AG09309 (cell line): Measurements from ENCODE around the gene C4A.
"Not testable (repeated sequence)": the region's sequence is repeated elsewhere in the genome, so short reads cannot be mapped to it uniquely, and the experiment has no call there.

ENCODE experiments used
- DNase-seq: peaks from one replicate; pipeline ENCODE4 v3.0.0-alpha.2; 2010; ENCODE audit warnings: low read depth
- H3K4me3 ChIP-seq: 2 replicates; pipeline ENCODE4 v1.5.1; 2011; ENCODE audit warnings: mild to moderate bottlenecking, low read depth, low read length, moderate library complexity; ENCODE audit not compliant: control insufficient read depth
- CTCF ChIP-seq: IDR thresholded peaks from 2 replicates; pipeline ENCODE4 v1.5.1; 2011; ENCODE audit warnings: mild to moderate bottlenecking, low read depth, low read length, inconsistent platforms; ENCODE audit not compliant: insufficient read depth, control insufficient read depth; ENCODE audit errors: missing control alignments

The C4A gene

GRCh38 chr6:32046450-32047083 lies 64.7 kb downstream of the C4A start:
- no peak overlapping the region for H3K4me3 ChIP-seq
- no peak for DNase-seq

DNA sequence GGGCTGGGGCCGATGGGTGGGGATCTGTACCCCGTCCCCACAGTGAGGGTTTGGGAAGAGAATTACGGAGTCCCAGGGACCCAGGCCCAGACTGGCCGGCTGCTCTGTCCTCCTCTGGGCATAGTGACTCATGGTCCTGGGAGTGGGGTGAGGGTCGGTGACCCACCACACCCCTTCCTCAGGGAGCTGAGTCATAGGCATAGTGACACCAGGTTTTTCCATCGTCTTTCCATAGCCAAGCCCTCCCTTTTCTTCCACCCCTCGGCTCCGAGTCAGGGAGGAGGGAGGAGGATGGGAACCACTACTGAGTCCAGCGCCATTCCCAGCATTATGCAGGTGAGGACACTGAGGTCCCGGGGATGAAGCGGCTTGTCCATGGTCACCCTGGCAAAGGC lies 65.2 kb downstream of the C4A start:
- no peak for DNase-seq
- no peak for TF ChIP-seq CTCF
- H3K4me3 ChIP-seq = no peak overlapping the region

More at GRCh38 chr6:32046450-32047083, 64.7 kb downstream of the C4A start:
- TF ChIP-seq CTCF = no peak

GRCh38 chr6:32047539-32047854 lies 65.6 kb downstream of the C4A start:
- DNase-seq = no peak
- H3K4me3 ChIP-seq = no peak overlapping the region
- no peak for TF ChIP-seq CTCF

DNA sequence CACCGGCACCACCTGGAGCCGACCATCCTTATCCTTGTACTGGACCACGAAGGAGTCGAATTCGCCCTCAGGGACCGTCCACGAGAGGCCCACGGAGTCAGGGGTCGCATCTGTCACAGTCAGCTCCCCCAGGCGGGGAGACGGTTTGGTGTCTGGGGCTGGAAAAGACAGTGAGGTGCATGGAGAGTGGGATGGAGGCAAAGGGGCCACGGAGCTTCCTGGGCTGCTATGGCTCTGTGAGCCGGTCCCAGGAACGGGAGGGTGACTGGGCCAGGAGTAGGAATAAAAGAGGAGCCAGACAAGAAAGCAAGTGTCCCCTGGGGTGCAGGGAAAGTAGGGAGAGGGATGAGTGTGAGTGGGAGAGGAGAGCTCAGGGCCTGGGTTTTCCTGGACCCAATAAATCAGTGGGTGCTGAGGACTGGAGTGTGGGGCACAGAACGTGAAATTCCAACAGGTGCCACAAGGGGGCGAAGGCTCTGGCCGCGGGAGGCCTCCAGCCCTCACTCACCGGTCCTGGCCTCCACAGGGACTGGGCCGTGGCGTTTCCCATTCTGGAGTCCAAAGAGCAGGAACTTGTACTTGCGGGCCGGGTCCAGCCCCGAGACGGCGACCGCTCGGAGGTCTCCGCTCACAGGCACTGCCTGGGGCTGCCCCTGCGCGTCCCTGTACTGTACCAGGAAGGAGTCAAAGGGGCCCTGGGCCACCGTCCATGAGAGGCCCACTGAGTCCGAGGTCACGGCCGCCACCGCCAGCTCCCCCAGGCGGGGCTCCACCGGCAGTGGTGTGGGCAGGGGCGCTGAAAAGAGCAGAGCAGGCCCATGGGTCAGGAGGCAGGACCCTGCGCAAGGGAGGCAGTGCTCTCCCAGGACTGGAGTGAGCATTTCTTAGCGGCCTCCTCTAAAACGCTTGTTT lies 66.3 kb downstream of the C4A start:
- peak; percentile 87 for TF ChIP-seq CTCF
- DNase-seq = no peak
- no peak overlapping the region for H3K4me3 ChIP-seq

GRCh38 chr6:32049149-32049548 lies 67.3 kb downstream of the C4A start:
- not testable (repeated sequence) for H3K4me3 ChIP-seq

DNA sequence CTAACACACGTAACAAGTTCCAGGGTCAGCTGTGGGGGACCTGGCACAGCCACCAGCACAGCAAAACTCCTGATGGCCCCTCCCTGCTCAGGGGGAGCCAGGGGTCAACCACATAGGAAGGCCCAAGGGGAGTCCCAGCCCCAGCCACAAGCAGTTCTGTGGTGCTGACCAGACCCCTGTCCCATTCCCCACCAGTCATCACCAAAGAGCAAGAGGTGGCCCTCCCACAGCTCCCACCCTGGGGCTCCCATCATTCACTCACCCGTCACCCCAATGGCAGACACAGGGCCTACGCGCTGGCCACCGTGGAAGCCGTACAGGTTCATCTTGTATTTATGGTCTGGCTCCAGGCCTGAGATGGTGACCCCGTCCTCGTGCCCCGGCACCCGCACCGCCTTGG lies 67.9 kb downstream of the C4A start:
- H3K4me3 ChIP-seq, DNase-seq: not testable (repeated sequence)

More at GRCh38 chr6:32049149-32049548, 67.3 kb downstream of the C4A start:
- DNase-seq = not testable (repeated sequence)

- no peak for TF ChIP-seq CTCF
Measured at GRCh38 chr6:32050562-32050961, 68.7 kb downstream of the C4A start.

More at GRCh38 chr6:32050562-32050961, 68.7 kb downstream of the C4A start:
- DNase-seq = no peak
- H3K4me3 ChIP-seq = no peak overlapping the region
